Limb (tissue), 2 donors: ENCODE results near the gene ATP6V1F.

Experiments
- DNase-seq, 2 donors: peaks; one replicate each; pipeline ENCODE4 v3.0.0-alpha.2; 2016; ENCODE audit errors: extremely low spot score in 2 of 2

ATP6V1F gene

GRCh38 chr7:128867842-128868623 is 5.4 kb downstream of the ATP6V1F start:
- DNase-seq: no peak

DNA sequence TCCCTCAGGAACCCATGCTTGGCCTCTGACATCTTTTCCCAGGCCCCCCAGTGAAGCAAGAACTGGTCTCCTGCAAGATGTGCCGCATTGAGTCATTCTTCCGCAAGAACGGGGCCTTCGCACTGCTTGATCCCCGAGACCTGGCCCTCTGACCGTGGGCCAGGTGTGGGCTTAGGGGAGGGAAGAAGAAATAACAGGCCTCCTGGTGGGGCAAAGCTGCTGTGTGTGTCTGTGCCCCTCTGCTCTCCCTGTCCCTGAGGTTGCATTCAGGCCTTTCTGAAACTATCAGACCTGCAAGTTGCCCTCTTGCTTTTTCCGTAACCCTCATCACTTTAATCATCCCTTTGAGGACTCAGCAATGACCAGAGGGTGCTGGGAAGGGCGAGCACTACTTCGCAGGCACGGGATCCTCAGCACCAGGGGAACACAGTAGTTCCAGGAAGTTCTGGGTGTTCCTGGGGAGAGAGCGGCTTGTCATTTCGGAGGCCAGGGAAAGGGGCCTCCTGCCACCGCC is 6.0 kb downstream of the ATP6V1F start:
- DNase-seq: no peak

DNA sequence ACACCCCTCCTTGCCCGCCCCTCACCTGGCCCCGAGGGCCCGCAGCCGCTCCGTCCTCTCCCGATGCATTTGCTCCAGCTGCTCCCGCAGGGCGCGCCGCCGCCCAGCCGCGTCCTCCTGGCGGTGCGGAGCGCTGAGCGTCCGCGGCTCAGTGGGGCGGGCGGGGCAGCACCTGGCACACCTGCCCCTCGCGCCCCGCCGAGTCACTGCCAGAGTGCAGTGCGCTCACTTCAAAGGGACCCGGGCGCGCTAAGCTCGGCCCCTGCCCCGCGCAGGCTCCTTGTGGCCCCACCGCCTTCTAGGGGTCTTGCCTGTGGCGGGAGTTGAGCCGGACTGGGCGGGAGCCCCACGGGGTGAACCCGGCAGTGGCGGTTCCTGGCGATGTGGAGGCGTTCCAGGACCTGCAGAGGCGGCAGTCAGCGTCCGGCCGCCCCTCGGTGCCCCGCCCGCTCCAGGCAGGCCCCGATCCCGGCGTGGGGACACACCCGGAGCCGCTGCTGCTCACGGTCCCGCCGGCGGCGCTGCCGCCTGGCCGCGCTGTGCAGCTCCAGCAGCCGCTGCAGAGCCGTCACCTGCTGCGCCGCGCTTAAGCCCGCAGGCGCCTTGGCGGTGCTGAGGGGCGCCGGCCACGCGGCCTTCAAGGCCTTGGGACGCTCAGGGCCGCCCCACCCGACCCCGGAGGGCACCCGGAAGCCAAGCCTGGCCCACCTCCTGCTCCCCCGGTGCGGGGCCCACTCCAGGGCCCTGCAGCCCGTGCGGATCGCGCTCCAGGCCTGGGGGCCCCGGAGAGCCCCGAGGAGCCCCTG is 6.7 kb downstream of the ATP6V1F start:
- DNase-seq: peak in 1 of 2 donors; percentile 69

DNA sequence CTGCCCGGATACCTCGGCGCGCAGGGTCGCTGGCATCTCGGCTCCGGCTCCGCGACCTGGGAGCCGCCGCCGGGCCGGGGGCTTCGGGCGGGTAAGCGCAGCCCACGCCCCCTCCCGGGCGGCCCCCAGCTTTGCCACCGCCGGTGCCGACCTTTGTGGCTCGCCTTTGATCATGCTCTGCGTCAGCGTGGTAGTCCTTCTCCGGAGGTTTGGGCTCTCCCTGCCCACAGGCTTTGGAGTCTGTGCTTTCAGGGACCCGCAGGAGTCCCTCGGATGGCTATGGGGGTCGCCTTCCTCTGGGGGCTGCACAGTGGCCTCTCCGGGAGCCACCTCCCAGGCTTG is 7.3 kb downstream of the ATP6V1F start:
- DNase-seq: no peak

- no peak for DNase-seq
Measured at GRCh38 chr7:128871050-128871449, 8.4 kb downstream of the ATP6V1F start.

DNA sequence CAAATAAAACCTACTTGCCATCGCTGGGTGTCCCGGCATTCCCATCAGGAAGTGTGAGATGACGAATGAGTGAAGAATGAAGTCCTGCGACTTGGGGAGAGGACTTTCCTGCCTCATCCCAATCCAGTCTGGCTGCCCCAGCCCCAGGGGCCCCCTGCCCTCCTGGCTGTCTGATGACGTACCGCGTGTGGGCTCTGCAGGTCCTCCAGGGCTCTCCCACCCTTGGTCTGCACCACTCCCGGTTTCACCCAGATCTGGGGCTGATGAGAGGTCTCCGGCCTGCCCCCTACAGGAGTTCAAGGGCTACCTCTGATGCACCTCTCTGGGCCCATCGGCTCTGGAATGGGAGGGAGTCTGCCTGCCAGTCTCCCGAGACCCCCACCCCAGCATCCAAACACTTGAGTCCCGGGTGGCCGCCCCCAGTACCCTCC is 9.8 kb downstream of the ATP6V1F start:
- no peak for DNase-seq

DNA sequence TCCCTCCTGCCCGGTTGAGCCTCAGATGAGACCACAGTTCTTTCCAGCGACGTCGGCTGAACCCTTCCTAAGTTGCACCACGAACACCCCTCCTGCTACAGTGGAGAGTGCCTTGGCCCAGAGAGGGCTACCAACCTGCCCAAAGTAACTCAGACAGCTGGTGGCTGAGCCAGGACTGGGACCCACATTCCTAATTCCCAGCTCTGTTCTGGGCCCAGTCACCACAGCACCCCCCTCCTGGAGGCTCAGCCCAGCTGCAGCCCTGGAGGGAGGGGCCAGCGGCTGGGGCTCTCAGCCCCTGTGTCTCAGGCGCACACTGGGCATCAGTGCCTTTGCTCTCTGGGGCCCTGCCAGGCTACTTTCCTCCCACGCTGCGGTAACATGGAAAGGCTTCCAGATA is 10.6 kb downstream of the ATP6V1F start:
- DNase-seq: no peak

GRCh38 chr7:128874140-128875031 is 11.7 kb downstream of the ATP6V1F start:
- DNase-seq: no peak

- no peak for DNase-seq
Measured at GRCh38 chr7:128875523-128875948, 12.9 kb downstream of the ATP6V1F start.

- no peak for DNase-seq
Measured at GRCh38 chr7:128876127-128876526, 13.5 kb downstream of the ATP6V1F start.

- no peak for DNase-seq
Measured at GRCh38 chr7:128876586-128876977, 13.9 kb downstream of the ATP6V1F start.

GRCh38 chr7:128876978-128877755 is 14.5 kb downstream of the ATP6V1F start:
- no peak for DNase-seq

- no peak for DNase-seq
Measured at GRCh38 chr7:128877756-128878120, 15.1 kb downstream of the ATP6V1F start.

- DNase-seq: no peak
Measured at GRCh38 chr7:128878226-128879105, 15.8 kb downstream of the ATP6V1F start.

DNA sequence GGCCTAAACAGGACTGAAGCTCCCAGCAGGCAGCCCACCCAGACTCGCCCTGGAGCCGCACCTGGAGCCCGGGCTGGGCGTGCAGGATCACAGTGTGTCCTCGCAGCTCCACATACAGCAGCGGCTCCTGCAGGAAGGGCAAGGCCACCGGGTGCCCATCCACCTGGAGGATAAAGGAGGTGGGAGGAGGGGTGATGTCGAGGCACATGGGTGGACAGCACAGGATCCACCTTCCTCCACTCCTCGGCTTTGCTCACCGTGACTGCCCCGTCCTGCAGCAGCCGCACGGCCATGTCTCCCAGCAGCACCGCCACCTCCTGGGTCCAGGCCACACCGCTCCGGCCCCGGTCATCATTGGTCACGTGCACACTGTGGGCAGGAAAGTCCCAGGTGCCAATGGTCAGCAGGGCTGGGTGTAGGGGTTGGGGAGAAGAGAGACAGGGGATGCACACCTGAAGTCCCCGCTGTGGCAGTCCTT is 16.8 kb downstream of the ATP6V1F start:
- no peak for DNase-seq

DNA sequence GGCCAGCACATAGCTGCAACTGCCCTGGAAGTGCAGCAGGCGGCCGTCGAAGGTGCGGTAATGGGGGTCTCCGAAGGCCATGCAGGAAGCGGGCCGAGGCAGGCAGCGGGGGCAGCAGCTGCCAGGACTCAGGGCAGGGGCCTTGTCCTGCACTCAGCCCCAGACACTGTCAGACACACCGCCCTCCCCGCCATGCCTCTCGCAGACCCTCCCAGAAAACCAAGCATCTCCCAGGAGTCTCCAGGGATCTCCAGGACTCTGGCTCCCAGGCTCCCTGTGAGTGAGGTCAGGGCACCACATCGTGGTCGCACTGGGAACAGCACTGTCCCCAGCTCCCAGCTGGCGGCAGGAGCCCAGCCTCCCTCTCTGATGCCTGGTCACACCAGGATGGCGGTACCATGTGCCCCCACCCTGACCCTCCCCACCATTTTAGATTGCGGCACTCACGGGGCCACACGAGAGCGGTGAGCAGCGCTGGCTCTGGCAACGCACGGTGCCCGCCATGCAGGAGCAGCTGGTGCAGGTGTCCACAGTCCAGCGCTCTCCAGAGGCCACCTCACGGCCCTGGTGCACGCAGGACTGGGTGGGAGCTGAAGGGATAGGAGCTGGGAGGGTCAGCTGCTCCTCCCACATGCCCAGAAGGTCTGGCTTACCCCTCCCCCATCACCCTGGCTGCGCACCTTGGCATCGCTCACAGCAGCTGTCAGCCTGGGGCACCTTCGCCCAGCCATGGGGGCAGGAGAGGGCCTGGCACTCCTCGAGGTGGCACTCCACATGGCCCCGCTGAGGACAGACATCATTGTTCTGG is 17.5 kb downstream of the ATP6V1F start:
- DNase-seq: peak; percentile 44 to 77

DNA sequence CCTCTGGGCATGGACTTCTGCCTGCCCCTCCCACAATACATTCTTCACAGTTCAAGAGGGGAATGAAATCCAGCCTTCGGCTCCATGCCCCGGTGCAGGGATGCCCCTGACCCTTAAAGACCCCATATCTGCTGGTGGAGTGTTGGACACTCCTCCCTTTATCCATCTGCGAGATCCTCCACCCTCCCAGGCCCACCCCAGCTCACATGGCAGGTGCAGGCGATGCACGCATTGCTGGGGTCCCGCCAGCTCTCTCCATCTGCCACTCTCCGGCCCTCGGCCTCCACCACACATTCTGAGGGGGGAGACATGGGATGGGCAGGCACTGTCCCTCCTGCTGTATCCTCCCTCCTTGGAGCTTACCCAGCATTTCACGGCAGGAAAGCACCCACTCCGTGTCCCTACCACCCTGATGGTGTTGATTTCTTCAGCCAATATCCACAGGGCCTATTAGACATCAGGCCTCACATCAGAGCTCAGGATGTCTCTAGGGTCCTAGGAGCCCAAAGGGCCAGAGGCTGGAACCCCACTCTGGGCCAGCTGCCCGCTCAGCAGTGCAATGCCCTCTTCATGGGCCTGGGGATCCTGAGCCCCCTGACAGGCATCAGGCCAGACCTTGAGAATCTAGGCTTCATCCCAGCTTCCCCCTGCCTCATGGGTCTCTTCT is 18.3 kb downstream of the ATP6V1F start:
- peak in 1 of 2 donors; percentile 30 for DNase-seq

DNA sequence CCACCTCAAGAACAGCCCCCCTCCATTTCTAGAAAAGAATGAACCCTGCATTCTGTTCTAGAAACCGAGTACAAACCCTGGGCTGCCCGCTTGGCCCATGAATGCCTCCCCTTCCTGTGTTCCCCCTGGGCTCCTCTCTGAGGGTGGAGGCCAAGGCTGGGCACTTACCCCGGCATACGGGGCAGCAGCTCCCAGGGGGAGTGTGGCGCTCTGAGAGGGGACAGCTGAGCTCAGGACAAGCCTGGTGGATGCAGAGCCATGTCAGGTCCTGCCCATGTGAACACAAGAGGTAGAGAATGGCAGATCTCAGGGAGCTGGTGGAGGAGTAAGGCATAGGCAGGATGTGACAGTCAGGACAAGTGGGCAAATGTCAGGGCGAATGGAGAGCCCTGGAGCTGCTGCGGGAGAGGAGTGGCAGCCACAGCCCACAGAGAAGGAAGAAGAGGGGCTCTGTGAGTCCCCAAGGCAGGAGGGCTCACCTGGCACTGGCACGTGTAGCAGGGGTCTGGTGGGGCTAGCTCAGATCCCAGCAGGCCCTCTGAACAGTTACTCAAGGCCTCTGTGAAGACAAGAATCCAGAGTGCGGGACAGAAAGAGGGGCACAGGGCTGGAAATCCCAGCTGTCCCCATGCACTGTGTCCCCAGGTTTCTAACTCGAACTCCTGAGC is 18.9 kb downstream of the ATP6V1F start:
- peak in 1 of 2 donors; percentile 23 for DNase-seq
